ENCODE data around the gene SLC39A11.
"Not testable (repeated sequence)": the region's sequence is repeated elsewhere in the genome, so short reads cannot be mapped to it uniquely, and the experiment has no call there.

The SLC39A11 gene

GRCh38 chr17:73083432-73083831 is 9.1 kb downstream of the SLC39A11 start:
- in situ Hi-C loops (cut with HindIII; ENCODE audit: low pct_unique_long_range_greater_than_20kb, low sequenced_read_pairs) = no loop called here
- no peak for DNase-seq (ENCODE audit: low read depth in 1 of 2, low spot score in 1 of 2)
- no peak for TF ChIP-seq JUND (IDR thresholded peaks at IDR 0.05; ENCODE audit: low read depth)

- in situ Hi-C loops (cut with HindIII; ENCODE audit: low pct_unique_long_range_greater_than_20kb, low sequenced_read_pairs) = no loop called here
- TF ChIP-seq JUND (IDR thresholded peaks at IDR 0.05; ENCODE audit: low read depth) = no peak
- no peak for DNase-seq (ENCODE audit: low read depth in 1 of 2, low spot score in 1 of 2)
These were observed 17.9 kb downstream of the SLC39A11 start for GRCh38 chr17:73074566-73074965.

GRCh38 chr17:73072219-73072962 is 20.1 kb downstream of the SLC39A11 start:
- in situ Hi-C loops (cut with HindIII; ENCODE audit: low pct_unique_long_range_greater_than_20kb, low sequenced_read_pairs) = no loop called here
- no peak for TF ChIP-seq JUND (IDR thresholded peaks at IDR 0.05; ENCODE audit: low read depth)

GRCh38 chr17:73071066-73071999 is 21.2 kb downstream of the SLC39A11 start:
- DNase-seq (ENCODE audit: low read depth in 1 of 2, low spot score in 1 of 2) = no peak
- in situ Hi-C loops (cut with HindIII; ENCODE audit: low pct_unique_long_range_greater_than_20kb, low sequenced_read_pairs) = no loop called here
- TF ChIP-seq JUND (IDR thresholded peaks at IDR 0.05; ENCODE audit: low read depth) = no peak

More at GRCh38 chr17:73072219-73072962, 20.1 kb downstream of the SLC39A11 start:
- no peak for DNase-seq (ENCODE audit: low read depth in 1 of 2, low spot score in 1 of 2)

- no peak for TF ChIP-seq JUND (IDR thresholded peaks at IDR 0.05; ENCODE audit: low read depth)
- in situ Hi-C loops (cut with HindIII; ENCODE audit: low pct_unique_long_range_greater_than_20kb, low sequenced_read_pairs) = no loop called here
- no peak for DNase-seq (ENCODE audit: low read depth in 1 of 2, low spot score in 1 of 2)
These were observed 22.6 kb downstream of the SLC39A11 start for GRCh38 chr17:73069841-73070240.

GRCh38 chr17:73069164-73069770 is 23.2 kb downstream of the SLC39A11 start:
- in situ Hi-C loops (cut with HindIII; ENCODE audit: low pct_unique_long_range_greater_than_20kb, low sequenced_read_pairs) = no loop called here
- DNase-seq (ENCODE audit: low read depth in 1 of 2, low spot score in 1 of 2) = no peak
- no peak for TF ChIP-seq JUND (IDR thresholded peaks at IDR 0.05; ENCODE audit: low read depth)

GRCh38 chr17:73068322-73069153 is 23.9 kb downstream of the SLC39A11 start:
- in situ Hi-C loops (cut with HindIII; ENCODE audit: low pct_unique_long_range_greater_than_20kb, low sequenced_read_pairs) = no loop called here
- peak in 1 of 2 experiments; percentile 77 for DNase-seq (ENCODE audit: low read depth in 1 of 2, low spot score in 1 of 2)
- no peak for TF ChIP-seq JUND (IDR thresholded peaks at IDR 0.05; ENCODE audit: low read depth)

GRCh38 chr17:73067699-73068098 is 24.8 kb downstream of the SLC39A11 start:
- in situ Hi-C loops (cut with HindIII; ENCODE audit: low pct_unique_long_range_greater_than_20kb, low sequenced_read_pairs) = not testable (repeated sequence)
- DNase-seq (ENCODE audit: low read depth in 1 of 2, low spot score in 1 of 2) = peak in 1 of 2 experiments; percentile 70

- in situ Hi-C loops (cut with HindIII; ENCODE audit: low pct_unique_long_range_greater_than_20kb, low sequenced_read_pairs) = no loop called here
- DNase-seq (ENCODE audit: low read depth in 1 of 2, low spot score in 1 of 2) = peak in 1 of 2 experiments; percentile 91
- no peak for TF ChIP-seq JUND (IDR thresholded peaks at IDR 0.05; ENCODE audit: low read depth)
These were observed 25.4 kb downstream of the SLC39A11 start for GRCh38 chr17:73067075-73067474.

GRCh38 chr17:73066148-73066884 is 26.2 kb downstream of the SLC39A11 start:
- in situ Hi-C loops (cut with HindIII; ENCODE audit: low pct_unique_long_range_greater_than_20kb, low sequenced_read_pairs) = no loop called here
- no peak for TF ChIP-seq JUND (IDR thresholded peaks at IDR 0.05; ENCODE audit: low read depth)
- peak in 1 of 2 experiments; percentile 39 for DNase-seq (ENCODE audit: low read depth in 1 of 2, low spot score in 1 of 2)

GRCh38 chr17:73065376-73065775 is 27.1 kb downstream of the SLC39A11 start:
- peak in 1 of 2 experiments; percentile 92 for DNase-seq (ENCODE audit: low read depth in 1 of 2, low spot score in 1 of 2)
- TF ChIP-seq JUND (IDR thresholded peaks at IDR 0.05; ENCODE audit: low read depth) = no peak
- in situ Hi-C loops (cut with HindIII; ENCODE audit: low pct_unique_long_range_greater_than_20kb, low sequenced_read_pairs) = no loop called here

All from T47D (cell line).